ENCODE data around the gene LHB.

Gene LHB

GRCh38 chr19:49006905-49007304, 10.0 kb downstream of the LHB start:
- DNase-seq, result no peak

- DNase-seq, result no peak
Observed at GRCh38 chr19:49004964-49005614, 11.8 kb downstream of the LHB start.

DNA sequence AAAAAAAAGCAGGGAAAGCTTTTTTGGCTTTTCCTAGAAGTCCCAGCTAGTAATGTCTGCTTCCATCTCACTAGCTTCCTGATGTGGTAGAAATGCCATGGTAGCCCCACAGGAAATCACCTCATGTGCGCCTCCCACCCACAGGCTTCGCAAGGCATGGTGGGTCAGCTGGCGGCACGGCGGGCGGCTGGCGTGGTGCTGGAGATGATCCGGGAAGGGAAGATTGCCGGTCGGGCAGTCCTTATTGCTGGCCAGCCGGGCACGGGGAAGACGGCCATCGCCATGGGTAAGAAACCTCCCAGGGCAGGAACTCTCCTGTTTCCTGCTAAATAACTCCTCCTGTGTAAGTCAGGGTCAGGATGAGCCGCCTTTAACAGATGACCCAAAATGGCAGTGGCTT, 12.8 kb downstream of the LHB start:
- no peak for DNase-seq

DNA sequence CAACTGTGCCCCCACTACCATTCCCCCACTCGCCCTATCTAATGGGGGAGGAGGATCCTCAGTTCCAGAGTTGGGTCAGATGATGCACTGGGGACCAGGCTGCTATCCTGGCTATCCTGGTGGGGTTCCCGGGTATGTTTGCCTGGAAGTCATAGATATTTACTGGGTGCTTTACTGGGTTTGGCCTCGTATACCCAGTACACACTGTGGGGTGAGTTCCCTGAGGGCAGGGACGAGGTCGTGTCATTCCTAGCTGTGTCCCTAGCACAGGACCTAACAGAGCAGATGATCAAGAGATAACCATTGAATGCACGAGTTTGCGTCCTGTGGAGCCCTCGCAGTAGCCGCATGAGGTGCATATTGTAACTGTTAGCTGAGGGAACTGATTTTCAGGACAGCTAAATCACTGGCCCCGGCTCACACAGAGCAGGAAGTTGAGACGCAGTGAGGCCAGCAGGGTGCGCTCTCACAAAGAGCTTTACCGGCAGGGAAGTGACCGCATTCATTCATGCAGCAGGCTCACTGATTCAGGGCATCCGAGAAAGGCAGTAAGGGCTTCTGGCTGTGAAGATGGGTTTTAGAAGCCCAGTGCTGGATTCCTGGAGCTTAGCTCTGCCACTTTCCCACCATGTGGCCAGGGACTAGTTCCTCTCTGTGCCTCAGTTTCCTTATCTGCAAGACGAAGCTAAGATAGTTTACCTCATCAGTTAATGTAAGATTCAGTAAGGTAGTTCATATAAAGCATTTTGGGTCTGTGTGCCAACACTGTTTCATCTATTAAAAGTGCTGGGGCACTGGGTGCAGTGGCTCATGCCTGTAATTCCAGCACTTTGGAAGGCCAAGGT, 17.2 kb downstream of the LHB start:
- DNase-seq, result peak; percentile 75

- DNase-seq, result peak; percentile 62
Observed at GRCh38 chr19:48997972-48998371, 18.9 kb downstream of the LHB start.

- no peak for DNase-seq
Observed at GRCh38 chr19:48994035-48994386, 22.9 kb downstream of the LHB start.

DNA sequence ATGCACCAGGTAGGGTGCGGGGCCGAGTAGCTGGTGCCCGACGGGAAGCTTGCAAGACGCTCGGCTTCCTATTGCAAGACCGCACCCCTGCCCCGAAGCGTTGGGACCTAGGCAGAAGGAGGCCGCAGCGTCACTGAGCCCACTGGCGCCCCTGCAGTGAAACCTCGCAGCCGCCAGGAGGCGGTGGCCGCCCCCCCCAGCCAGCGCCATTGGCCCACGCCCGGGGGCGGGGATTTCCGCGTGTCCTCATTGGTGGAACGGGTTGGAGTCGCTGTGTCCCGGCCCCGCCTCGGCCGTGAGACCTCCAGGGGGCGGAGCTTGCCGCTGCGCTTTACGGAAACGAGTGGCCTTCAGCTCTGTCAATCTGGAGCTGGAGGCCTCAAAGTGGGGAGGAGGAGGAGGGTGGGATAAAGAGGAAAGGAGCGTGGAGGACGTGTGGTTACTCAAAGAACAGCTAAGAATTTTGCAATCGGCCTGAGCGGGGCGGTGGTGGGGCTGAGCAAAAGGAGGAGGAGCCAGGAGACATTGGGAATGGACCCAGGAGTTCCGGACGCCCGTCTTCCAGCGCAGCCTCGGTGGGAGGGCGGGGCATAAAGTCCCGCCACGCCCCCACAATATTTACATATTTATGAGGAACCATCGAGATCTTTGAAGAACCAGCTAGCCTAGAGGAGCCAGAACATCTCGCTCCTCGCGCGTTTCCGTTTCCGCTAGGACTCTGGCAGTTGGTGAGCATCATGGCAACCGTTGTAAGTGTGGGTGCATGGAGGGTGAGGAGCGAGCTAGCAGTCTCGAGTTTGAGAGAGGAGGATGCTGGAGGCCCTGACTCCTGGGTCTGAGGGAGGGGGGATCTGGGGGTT, 23.5 kb downstream of the LHB start, which contains the start of the genes GYS1 and RUVBL2:
Gene GYS1 (minus strand): TSS at position 135 of the 860 bp plus-strand sequence. CDS start 197 bp downstream, outside the sequence.
Gene RUVBL2 (plus strand): TSS at position 713 of the 860 bp plus-strand sequence. CDS start 25 bp downstream, at position 738.
- DNase-seq, result peak; percentile 100

DNA sequence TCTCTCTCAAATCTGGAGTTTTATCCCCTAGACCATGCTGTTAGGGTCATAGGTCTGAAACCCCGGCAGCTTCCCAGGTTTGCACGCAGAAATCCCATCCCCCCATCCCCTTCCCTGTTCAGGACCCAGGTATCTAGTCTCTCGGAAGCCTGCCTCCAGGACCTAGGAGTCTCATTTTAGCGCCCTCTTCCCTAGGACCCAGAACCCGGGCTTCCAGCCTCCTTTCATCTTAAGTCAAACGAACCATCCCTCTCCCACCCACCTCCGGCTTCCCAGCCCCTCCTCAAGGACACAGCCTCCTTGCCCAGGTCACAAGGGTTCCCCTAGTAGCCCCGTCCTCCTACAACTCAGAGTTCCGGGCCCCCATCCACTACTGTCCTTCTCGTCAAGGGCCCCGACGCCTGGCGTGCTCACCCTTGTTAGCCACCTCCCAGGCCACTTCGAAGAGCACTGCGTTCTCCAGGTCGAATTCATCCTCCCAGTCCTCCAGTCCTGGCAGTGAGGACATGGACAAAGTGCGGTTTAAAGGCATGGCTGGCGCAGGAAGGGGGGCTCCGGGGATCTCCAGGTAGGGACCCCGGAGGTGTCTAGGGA, 24.2 kb downstream of the LHB start:
- DNase-seq, result peak; percentile 33

DNA sequence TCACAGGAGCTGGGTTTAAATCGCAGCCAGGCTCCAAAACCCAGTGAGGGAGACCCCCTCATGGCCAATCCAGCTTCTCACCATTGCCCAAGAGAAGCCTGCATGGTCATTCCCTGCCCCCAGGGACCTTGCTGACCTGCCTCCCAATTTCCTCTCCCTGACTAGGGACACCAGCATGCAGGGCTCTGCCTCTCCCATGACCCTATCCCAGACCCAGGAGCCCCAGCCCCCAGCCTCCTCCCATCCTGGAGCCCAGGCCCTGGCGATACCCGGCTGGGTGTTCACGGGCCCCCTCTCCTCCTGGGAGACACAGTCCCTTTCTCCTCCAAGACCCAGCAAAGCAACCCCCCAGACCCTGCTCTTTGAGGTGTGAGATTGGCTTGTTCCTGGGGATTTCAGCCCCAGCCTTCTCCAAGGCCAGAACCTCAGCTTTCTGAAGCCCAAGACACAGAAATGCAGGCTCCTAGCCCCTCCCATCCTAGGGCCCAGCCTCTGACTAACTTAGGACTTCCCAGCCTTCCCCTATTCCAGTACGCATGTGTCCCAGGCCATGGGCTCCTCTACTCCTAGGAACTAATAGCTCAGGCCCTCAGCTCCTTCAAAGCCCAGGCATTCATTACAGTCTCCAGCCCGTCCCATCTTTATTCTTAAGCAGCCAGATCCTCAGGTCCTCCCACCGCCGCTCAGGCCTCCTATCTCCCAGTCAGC, 24.9 kb downstream of the LHB start:
- DNase-seq, result no peak

DNA sequence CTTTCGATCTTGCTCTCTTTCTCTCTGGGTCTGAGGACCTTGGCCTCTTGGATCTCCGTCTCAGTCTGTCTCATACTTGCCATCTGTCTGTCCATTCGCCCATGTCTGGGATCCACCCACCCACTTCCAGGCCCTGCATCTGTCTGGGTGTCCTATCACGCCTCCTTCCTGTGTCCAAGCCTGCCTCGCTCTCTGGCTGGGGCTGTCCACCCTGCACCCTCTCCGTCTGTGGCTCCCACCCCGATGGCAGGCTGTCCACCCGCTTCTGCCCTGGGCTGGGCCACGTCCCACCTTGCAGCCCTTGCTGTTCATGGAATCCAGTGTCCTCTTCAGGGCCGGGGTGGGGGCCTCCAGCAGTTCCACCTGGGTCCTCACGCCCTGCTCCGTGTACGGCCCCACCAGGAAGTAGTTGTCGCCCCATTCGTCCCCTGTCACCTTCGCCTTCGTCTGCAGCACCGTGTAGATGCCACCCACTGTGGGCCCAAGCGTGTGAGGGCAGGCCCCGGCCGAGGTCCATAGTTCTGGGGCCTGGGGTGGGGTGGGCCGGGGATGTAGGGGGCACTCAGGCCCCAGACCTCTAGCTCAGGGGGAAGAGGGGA, 25.8 kb downstream of the LHB start:
- DNase-seq, result no peak

DNA sequence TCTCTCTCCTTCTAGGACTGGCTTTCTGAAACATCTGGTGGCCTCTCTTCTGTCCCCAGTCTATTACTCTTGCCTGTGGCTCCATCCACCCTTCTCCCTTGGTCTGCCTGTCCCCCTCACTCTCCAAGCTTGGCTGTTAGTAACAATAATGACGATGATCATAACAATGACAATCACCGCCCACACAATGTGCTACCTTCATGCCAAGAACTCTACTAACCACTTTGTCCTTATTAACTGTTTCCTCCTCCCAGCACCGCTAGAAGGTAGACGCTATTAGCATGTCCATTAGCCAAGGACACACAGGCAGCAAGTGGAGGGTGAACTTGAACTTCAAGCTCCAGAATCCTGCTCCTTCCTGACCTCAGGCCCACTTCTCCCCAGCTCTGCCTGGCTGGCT, 26.5 kb downstream of the LHB start:
- no peak for DNase-seq

GRCh38 chr19:48989701-48990291, 27.1 kb downstream of the LHB start:
- no peak for DNase-seq

GRCh38 chr19:48988860-48989259, 28.0 kb downstream of the LHB start:
- DNase-seq, result no peak

GRCh38 chr19:48988286-48988685, 28.6 kb downstream of the LHB start:
- DNase-seq, result no peak

GRCh38 chr19:48987323-48987722, 29.6 kb downstream of the LHB start:
- no peak for DNase-seq

DNA sequence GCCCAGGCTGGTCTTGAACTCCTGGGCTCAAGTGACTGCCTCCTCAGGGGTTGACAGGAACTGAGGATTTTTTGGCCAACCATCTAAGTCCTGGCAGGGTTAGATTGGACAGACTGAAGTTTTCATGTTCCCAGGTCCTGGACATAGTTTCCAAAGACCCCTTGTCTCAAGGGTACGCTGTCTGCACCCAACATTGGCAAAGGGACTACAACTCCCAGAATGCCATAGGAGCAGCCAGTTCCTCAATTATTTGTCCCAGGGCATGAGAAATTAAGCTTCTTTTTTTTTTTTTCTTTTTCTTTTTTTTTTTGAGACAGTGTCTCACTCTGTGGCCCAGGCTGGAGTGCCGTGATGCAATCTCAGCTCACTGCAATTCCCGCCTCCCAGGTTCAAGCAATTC, 30.7 kb downstream of the LHB start:
- no peak for DNase-seq

DNA sequence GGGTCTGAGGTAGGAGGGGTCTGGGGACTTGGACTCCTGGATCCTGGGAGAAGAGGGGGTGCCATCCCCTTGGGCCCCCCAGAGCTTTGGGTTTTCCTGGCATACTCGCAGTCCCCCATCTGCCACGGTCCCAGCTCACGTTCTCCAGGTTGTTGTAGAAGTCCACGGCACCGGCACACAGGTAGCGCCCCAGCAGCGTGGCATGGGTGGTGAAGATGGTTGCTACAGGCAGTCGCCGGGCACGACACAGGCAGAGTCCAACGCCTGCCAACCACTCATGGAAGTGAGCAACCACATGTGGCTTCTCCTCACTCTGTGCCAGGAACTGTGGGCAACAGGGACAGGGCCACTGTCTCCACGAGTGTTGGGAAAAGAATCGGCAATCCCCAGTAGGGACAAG, 31.2 kb downstream of the LHB start:
- no peak for DNase-seq

- DNase-seq, result no peak
Observed at GRCh38 chr19:48982280-48982679, 34.6 kb downstream of the LHB start.

DNA sequence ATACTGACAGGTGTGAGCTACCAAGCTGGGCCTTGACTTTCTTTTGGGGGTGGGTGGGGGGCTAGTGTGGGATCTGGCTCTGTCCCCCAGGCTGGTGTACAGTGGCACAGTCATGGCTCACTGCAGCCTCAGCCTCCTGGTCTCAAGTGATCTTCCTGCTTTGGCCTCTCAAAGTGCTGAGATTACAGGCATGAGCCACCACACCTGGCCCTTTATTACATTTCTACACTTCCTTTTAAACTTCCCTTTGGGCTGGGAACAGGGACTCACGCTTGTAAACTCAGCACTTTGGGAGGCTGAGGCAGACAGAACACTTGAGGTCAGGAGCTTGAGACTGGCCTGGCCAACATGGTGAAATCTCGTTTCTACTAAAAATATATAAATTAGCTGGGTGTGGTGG, 39.8 kb downstream of the LHB start:
- no peak for DNase-seq

DNA sequence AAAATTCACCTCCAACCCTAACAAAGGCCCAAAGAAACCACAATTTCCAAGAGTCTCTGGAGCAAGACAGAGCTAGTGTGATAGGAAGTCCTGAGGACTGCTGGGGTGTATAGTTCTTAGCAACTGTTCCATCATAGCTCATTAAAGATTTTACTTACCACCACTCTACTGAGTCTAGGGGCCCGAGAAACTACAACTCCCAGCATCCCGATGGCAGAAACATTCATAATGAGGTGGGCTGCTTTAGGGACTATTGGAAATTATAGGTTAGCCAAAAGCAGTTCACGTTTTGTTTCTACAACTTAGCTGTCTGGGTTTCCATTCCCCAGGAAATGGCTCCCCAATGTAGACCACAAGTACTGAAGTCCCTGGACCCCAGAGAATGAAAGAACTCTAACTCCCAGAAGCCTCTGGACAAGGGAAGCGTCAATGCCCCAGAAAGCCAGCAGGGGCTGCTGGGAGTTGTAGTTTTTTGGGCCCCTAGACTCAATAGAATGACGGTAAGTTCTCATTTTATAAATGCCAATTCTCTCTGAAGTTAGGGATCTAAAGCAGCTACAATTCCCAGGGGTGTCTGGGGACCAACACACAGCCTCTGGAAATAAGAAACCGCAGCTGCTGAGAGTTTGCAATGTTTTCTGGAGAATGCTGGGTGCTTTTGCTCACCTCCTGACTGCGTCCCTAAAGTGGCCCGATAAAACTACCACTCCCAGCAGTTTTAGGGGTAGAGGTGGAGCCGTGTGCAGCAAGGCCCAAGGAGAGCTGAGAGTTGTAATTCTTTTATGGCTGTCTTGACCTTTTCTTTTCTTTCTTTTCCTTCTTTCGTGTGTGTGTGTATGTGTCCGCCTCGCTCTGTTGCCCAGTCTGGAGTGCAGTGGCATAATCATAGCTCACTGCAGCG, 40.7 kb downstream of the LHB start:
- peak; percentile 47 for DNase-seq
